ENCODE results near the gene DRD2.

Gene DRD2

DNA sequence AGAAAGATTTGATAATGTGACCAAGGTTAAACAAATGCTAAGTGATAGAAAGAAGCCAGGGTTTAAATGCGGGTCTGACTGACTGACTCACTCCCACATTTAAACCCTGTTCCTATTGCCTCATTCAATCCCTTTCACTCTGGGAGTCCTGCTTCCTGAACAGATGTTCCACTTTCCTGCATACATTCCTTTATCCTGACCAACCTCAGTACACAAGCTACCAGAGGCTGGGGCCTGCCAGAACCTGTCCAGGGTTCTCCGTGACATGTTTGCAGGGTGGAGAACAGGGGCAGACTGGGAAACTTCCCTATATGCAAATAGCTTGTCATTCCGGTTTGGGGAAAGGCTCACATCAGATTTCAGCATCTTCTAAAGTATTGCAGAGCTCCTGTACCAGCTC is 90.6 kb downstream of the DRD2 start:
- Histone ChIP-seq H3K9ac (ENCODE audit: low read depth, low read length) (no peak overlapping the region), H3K27me3 (ENCODE audit: insufficient read depth, low read length, poor library complexity) (no peaks in the 10 kb centered on the region), H3K4me1 (ENCODE audit: insufficient read depth, low read length) (no peaks in the 10 kb centered on the region), H3K4me3 (ENCODE audit: low read depth in 1 of 2, low read length in 2 of 2) (no peak overlapping the region), H3K9me3 (ENCODE audit: insufficient read depth, low read length, severe bottlenecking) (no peaks in the 10 kb centered on the region), H3K27ac (ENCODE audit: low read length) (no peak overlapping the region), H3K36me3 (ENCODE audit: insufficient read depth, low read length) (no peaks in the 10 kb centered on the region), H3K4me2 (ENCODE audit: insufficient read depth, low read length) (no peak overlapping the region), H2AFZ (ENCODE audit: low read depth, low read length) (no peak overlapping the region), H4K20me1 (ENCODE audit: insufficient read depth, low read length) (no peaks in the 10 kb centered on the region), H3K79me2 (ENCODE audit: insufficient read depth, low read length) (no peaks in the 10 kb centered on the region)
- ATAC-seq (ENCODE audit: insufficient read depth, low read depth) = no peak
- no peak for TF ChIP-seq EZH2 (IDR thresholded peaks at IDR 0.05; ENCODE audit: borderline replicate concordance, low read depth, low read length, severe bottlenecking)
- no peak for DNase-seq

DNA sequence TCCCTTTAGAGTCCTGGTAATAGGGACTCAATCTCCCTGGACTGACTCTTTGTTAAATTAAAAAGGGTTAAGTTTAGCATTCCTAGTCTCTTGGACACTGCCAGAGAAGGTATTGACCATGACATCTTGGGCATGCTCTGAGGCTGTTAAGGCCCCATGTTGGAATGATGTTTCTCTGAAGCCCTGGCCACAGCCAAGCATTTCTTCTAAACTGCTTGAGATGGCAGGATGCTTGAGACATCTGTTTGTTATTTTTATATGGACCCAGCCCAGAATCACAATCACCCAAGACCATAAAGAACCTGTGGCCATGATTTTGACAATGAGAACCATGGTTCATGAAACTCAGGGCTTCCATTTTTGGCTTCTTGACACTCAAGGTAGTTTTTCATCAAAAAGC is 93.1 kb downstream of the DRD2 start:
- H2AFZ ChIP-seq (ENCODE audit: low read depth, low read length) = no peak overlapping the region
- no peak overlapping the region for H3K4me3 ChIP-seq (ENCODE audit: low read depth in 1 of 2, low read length in 2 of 2)
- H4K20me1 ChIP-seq (ENCODE audit: insufficient read depth, low read length) = no peaks in the 10 kb centered on the region
- no peak overlapping the region for H3K9ac ChIP-seq (ENCODE audit: low read depth, low read length)
- no peaks in the 10 kb centered on the region for H3K36me3 ChIP-seq (ENCODE audit: insufficient read depth, low read length)
- H3K79me2 ChIP-seq (ENCODE audit: insufficient read depth, low read length) = no peaks in the 10 kb centered on the region
- no peaks in the 10 kb centered on the region for H3K9me3 ChIP-seq (ENCODE audit: insufficient read depth, low read length, severe bottlenecking)
- H3K4me2 ChIP-seq (ENCODE audit: insufficient read depth, low read length) = no peak overlapping the region
- H3K4me1 ChIP-seq (ENCODE audit: insufficient read depth, low read length) = no peaks in the 10 kb centered on the region
- no peaks in the 10 kb centered on the region for H3K27me3 ChIP-seq (ENCODE audit: insufficient read depth, low read length, poor library complexity)
- TF ChIP-seq, protein P1, sequence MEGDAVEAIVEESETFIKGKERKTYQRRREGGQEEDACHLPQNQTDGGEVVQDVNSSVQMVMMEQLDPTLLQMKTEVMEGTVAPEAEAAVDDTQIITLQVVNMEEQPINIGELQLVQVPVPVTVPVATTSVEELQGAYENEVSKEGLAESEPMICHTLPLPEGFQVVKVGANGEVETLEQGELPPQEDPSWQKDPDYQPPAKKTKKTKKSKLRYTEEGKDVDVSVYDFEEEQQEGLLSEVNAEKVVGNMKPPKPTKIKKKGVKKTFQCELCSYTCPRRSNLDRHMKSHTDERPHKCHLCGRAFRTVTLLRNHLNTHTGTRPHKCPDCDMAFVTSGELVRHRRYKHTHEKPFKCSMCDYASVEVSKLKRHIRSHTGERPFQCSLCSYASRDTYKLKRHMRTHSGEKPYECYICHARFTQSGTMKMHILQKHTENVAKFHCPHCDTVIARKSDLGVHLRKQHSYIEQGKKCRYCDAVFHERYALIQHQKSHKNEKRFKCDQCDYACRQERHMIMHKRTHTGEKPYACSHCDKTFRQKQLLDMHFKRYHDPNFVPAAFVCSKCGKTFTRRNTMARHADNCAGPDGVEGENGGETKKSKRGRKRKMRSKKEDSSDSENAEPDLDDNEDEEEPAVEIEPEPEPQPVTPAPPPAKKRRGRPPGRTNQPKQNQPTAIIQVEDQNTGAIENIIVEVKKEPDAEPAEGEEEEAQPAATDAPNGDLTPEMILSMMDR (IDR thresholded peaks at IDR 0.05; ENCODE audit: borderline replicate concordance, extremely low read depth, low read length, poor library complexity, severe bottlenecking) = no peak
- no peak for TF ChIP-seq EZH2 (IDR thresholded peaks at IDR 0.05; ENCODE audit: borderline replicate concordance, low read depth, low read length, severe bottlenecking)
- DNase-seq (no peak), ATAC-seq (ENCODE audit: insufficient read depth, low read depth) (no peak)
- H3K27ac ChIP-seq (ENCODE audit: low read length) = no peak overlapping the region

DNA sequence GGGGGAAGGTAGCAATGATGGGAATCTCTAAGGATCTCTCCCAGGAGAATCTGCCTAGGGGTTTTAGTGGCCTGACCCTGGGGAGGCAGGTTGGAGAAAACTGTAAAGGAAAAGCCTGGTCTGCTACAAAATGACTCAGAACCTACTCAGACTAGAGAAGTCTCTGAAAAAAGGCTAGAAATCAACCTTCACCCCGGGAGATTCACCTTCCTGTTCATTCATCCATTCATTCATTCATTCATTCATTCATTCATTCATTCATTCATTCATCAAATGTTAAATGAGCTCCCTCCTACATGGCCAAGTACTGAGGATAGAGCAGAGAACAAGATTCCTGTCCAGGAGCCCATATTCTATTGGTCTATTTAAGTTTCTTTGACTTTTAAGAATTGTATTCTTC is 96.5 kb downstream of the DRD2 start:
- Histone ChIP-seq H3K4me2 (ENCODE audit: insufficient read depth, low read length) (no peak overlapping the region), H2AFZ (ENCODE audit: low read depth, low read length) (no peak overlapping the region), H3K9me3 (ENCODE audit: insufficient read depth, low read length, severe bottlenecking) (no peaks in the 10 kb centered on the region), H3K27me3 (ENCODE audit: insufficient read depth, low read length, poor library complexity) (no peaks in the 10 kb centered on the region), H3K9ac (ENCODE audit: low read depth, low read length) (no peak overlapping the region), H3K36me3 (ENCODE audit: insufficient read depth, low read length) (no peaks in the 10 kb centered on the region), H3K4me3 (ENCODE audit: low read depth in 1 of 2, low read length in 2 of 2) (no peak overlapping the region), H3K27ac (ENCODE audit: low read length) (no peak overlapping the region), H4K20me1 (ENCODE audit: insufficient read depth, low read length) (no peaks in the 10 kb centered on the region), H3K4me1 (ENCODE audit: insufficient read depth, low read length) (no peaks in the 10 kb centered on the region), H3K79me2 (ENCODE audit: insufficient read depth, low read length) (no peaks in the 10 kb centered on the region)
- no peak for ATAC-seq (ENCODE audit: insufficient read depth, low read depth)
- TF ChIP-seq, protein P1 (IDR thresholded peaks at IDR 0.05; ENCODE audit: borderline replicate concordance, extremely low read depth, low read length, poor library complexity, severe bottlenecking) = no peak
- no peak for TF ChIP-seq EZH2 (IDR thresholded peaks at IDR 0.05; ENCODE audit: borderline replicate concordance, low read depth, low read length, severe bottlenecking)
- DNase-seq = no peak

DNA sequence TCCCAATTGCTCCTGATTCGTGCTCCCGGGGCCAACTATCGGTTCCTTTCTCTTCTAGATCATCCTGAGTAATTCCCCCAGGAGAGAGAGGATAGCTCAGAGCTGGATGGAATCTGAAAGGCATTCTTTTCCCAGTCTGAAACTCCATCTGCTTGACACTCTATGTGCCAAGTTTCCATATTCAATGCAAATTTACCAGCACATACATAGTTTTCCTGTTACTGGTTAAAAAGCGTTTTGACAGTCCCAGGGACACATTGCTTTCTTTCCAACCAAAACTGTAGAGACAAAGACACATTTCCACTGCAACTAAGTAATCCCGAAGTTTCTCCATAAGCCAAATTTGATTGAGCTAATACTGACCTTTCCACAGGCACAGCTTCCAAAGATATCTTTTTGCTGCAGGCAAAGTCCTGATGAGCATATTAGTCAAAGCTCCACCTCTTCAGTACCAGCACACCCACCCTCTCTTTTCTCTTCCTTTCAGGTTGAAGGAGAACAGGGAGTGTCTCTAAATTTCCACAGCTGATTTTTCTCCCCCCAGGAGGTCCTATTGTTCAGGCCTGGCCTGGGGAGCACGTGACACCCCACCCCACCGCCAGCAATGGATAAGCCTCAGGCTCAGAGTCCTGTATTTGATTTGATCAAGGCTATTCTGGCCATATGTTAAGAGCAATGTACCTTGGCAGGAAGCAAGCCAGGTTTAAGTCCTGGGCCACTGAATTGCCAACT is 97.4 kb downstream of the DRD2 start:
- Histone ChIP-seq H2AFZ (ENCODE audit: low read depth, low read length) (no peak overlapping the region), H3K27ac (ENCODE audit: low read length) (no peak overlapping the region), H3K4me3 (ENCODE audit: low read depth in 1 of 2, low read length in 2 of 2) (no peak overlapping the region), H3K9me3 (ENCODE audit: insufficient read depth, low read length, severe bottlenecking) (no peaks in the 10 kb centered on the region), H4K20me1 (ENCODE audit: insufficient read depth, low read length) (no peaks in the 10 kb centered on the region), H3K4me2 (ENCODE audit: insufficient read depth, low read length) (no peak overlapping the region), H3K4me1 (ENCODE audit: insufficient read depth, low read length) (no peaks in the 10 kb centered on the region), H3K36me3 (ENCODE audit: insufficient read depth, low read length) (no peaks in the 10 kb centered on the region), H3K79me2 (ENCODE audit: insufficient read depth, low read length) (no peaks in the 10 kb centered on the region), H3K9ac (ENCODE audit: low read depth, low read length) (no peak overlapping the region), H3K27me3 (ENCODE audit: insufficient read depth, low read length, poor library complexity) (peaks cover 3% of the 10 kb centered on the region)
- no peak for TF ChIP-seq EZH2 (IDR thresholded peaks at IDR 0.05; ENCODE audit: borderline replicate concordance, low read depth, low read length, severe bottlenecking)
- TF ChIP-seq, protein P1 (IDR thresholded peaks at IDR 0.05; ENCODE audit: borderline replicate concordance, extremely low read depth, low read length, poor library complexity, severe bottlenecking) = no peak
- ATAC-seq (ENCODE audit: insufficient read depth, low read depth) = no peak
- DNase-seq = no peak

Measured in DND-41 (cell line).